GM19455 (cell line): Measurements from ENCODE around the gene ACTA1.
"Not testable (repeated sequence)": the region's sequence is repeated elsewhere in the genome, so short reads cannot be mapped to it uniquely, and the experiment has no call there.

Experiments
- ATAC-seq: cut with Tn5 transposase; IDR thresholded peaks from one replicate; pipeline ENCODE4 v1.9.1; 2021; ENCODE audit not compliant: unreplicated experiment

ACTA1 gene

DNA sequence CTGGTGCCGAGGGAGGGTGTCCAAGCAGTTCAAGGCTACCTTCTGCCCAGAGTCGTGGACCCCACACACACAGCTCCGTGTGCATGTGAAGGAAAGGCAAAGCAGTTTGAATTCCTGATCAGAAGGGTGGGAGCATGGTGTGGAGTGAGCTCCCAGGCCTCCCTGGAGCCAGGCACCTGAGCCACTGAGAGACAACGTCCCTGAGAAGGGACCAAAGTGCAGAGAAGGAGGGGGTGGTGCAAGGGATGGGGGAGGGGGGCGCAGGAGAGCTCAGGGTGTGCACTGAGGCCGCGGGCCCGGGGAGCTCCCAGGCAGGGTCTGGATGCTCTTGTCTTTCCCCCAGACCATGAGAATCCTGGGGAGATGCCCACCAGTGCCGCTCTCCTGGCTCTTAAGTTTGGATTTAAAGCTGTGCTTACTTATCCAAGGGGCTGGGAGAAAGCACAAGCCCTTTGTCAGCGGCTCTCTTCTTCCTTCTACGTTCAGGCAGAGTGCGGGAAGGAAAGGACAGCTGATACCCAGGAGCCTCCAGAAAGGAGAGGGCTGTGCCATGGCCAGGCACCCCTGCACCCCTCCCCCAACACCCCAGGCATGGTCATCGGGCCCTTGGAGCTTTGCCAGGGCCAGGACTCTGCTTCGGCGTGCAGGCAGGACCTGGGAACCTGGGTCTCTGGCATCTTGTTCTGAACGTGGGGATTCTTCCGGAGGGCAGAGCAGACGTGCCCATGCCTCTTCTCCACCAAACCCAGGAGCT, 24.1 kb downstream of the ACTA1 start:
- ATAC-seq: no peak

DNA sequence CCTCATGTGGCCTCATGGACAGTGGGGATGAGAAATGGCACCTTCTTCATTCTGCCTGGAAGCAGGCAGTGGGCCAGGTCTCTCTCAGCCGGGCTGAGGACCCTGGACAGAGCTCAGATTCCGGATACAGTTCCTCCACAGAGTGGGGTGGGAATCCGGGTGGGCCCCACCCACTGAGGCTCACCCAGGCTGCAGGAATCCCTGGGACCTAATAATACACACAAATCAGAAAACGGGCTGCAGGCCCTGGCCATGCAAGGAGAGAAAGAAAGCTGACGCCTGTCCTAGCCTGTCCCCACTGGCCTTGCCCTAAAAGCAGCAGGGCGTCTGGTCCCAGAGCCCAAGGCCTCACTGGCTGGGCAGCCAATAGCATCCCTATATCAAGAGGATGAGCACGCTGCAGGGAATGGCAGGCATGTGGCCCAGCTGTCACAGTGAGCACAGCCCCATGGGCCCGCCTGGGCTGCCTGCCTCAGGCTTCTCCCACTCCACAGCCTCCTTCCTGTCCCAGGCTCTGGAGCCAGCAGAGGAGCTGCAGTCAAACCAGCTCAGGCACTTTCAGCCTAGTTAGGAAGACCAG, 25.3 kb downstream of the ACTA1 start:
- ATAC-seq: no peak

DNA sequence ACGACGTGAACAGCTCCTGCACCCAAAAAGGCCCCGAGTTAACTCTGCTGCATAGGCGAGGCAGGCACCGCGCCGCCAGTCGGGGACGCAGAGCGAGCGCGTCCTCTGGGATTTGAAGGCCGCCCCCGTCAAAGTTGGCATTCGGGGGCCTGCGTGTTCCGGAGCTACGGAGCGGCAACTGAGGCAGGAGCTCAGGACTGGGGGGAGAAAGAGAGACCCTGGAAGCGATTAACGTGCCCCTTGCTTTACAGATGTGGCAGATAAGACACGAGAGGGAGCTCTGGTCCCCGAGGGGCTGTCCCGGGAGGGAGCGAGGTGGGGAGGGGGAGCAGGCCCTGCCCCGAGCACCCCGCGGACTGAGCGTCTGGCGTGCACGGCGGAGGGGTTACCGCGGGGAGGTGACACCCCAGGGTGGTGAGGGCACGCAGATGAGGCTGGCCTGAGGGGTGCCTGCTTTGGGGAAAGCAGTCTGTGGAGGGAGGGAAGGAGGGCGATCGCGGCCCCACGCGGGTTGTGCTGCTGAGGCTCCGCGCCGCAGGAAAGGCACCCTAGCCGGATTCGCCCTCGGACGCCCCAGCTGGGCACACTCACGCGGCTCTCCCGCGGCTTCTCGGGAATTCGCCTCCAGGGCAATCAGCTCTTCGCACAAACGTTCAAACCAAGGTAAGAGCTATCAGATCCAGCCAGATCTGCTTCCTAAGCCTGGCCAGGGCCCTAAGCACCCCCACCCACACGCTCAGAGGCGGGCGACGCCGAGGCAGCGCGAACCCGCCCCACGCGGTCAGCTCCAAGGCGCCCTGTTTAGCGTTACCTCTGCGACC, 26.5 kb downstream of the ACTA1 start:
- no peak for ATAC-seq

DNA sequence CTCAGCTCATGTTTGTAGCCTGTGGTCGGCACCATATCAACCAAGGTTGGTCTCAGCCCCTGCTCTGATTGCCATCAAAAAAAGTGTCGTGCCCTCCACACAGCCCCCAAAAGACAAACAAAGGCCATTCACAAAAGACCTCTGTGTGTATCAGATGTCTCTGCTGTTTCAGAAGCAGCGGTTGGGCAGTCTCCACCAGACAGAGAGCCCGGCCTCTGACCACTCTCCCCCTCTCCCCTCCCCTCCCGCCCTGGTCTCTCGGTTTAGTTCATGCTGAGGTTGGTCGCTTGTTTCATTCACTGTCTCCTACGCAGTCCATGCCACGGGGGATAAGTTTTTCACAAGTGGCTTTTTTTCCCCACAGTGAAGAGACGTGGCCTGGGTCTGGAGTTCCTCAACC, 27.1 kb downstream of the ACTA1 start:
- no peak for ATAC-seq

DNA sequence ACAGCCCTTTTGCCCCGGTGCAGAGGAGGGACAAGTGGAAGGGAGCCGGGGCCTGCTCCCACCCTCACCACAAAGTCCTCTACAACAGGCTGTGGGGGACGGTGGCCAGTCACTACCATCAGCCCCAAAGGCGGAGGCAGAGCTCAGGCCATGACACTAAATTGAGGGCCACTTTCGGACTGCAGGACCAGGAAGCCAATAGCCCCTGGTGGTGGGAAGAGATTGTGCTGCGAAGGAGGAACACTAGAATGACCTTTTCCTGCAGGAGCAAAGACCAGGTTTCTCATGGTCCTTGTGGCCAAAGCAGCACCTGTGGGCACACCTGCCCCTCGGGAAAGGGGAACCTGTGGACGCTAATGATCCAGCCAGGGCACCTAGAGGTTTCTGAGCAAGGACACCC, 30.3 kb downstream of the ACTA1 start:
- ATAC-seq: no peak

DNA sequence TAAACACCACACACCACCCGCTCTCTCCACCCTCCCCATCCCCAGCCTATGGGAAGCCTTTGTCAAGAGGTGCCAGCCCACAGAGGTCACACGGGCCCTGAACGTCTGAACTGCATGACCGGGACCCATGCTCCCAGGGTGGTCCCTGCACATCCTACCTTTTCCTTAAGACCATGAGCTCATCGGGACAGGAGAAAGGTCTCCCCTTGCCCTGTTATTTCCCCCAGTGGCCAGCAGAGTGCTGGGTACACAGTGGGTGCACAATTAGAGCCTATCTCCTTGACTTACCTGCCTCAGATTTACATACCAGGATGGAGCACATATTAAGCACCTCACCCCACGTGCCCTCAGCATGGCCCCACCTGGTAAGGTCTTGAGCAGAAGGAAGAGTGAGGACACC, 30.9 kb downstream of the ACTA1 start:
- no peak for ATAC-seq

DNA sequence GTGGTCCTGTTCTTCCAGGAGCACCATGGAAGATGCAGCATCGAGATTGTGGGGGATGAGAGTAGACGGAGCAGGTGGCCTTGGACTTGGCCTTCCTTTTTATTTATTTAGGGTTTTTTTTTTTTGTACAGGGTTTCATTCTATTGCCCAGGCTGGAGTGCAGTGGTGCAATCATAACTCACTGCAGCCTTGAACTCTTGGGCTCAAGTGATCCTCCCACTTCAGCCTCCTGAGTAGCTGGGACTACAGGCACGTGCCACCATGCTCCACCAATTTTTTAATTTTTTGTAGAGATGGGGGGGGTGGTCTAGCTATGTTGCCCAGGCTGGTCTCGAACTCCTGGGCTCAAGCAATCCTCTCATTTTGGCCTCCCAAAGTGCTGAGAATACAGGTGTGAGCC, 31.6 kb downstream of the ACTA1 start:
- ATAC-seq: not testable (repeated sequence)

DNA sequence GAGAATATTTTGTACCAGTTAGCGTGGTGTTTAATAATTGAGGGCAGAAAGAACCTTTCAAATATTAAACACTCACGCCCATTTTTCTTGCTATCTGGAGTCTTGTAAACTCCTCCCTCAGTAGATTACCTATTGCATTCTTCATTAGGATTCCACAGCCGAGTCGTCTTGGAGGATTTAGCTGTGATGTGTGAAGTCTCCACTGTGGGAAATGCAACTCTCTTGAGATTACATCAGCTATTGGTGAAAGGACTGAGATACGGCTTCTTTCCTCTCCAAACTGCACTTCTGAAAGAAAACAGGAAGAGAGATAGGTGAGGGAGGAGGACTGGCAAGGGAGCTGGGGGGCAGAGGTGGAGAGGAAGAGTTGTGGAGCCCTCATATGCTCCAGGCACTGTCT, 36.1 kb downstream of the ACTA1 start:
- no peak for ATAC-seq

DNA sequence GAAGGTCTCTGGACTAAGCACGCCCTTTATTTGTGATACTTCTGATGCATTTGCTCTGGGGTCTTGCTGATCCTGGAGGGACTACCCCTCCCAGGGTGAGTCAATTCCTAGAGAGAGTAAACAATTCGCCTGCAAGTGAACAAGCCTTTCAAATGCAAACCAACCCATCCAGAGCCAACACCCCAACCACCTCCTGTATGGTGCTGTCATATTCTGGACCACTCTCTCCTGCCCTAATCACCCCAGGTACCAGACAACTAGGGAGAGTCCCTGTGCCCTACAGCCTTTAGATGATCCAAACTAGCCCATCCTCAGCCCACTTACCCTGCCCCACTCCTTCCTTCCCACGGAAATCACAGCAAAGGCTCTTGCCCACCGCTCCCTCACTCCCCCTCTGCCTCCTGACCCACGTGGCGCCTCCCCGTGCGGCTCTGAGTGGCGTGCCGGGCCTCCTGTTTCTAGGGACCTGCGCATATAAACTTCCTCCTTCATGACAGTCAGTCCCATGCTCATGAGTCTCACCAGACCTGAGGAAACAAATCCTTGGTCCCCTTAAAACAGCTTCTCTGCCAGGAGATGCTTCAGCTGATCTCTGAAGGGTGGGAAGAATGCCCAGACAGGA, 37.2 kb downstream of the ACTA1 start:
- ATAC-seq: no peak

DNA sequence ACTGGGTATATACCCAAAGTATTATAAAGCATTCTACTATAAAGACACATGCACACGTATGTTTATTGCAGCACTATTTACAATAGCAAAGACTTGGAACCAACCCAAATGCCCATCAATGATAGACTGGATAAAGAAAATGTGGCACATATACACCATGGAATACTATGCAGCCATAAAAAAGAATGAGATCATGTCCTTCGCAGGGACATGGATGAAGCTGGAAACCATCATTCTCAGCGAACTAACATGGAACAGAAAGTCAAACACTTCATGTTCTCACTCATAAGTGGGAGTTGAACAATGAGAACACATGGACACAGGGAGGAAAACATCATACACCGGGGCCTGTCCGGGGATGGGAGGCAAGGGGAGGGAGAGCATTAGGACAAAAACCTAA, 39.4 kb downstream of the ACTA1 start:
- not testable (repeated sequence) for ATAC-seq

DNA sequence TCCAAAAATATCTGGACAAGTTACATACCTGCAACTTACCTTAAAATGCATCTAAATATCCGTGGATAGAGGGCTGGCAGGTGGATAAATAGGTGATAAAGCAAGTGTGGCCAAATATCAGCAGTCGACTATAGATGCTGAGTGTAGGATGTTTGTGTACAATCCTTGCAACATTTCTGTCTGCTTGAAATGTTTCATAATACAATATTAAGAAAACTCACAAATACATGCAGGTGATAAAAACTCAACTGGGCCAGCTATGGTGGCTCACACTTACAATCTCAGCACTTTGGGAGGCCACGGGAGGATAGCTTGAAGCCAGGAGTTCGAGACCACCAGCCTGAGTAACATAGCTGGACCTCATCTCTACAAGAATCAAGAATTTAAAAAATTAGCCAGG, 41.0 kb downstream of the ACTA1 start:
- ATAC-seq: no peak

DNA sequence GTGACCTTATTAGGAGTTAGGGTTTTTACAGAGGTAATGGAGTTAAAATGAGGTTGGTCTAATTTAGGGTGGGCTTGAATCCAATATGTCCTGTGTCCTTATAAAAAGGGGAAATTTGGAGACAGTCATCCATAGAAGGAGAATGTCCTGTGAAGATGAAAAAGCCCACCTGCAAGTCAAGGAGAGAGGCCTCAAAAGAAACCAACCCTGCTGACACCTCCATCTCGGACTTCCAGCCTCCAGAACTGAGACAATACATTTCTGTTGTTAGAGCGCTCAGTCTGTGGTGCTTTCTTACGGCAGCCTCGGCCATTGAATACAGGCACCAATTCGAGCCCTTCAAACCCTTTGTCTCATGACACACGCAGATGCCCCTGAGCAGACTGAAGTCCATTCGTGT, 43.8 kb downstream of the ACTA1 start:
- no peak for ATAC-seq

DNA sequence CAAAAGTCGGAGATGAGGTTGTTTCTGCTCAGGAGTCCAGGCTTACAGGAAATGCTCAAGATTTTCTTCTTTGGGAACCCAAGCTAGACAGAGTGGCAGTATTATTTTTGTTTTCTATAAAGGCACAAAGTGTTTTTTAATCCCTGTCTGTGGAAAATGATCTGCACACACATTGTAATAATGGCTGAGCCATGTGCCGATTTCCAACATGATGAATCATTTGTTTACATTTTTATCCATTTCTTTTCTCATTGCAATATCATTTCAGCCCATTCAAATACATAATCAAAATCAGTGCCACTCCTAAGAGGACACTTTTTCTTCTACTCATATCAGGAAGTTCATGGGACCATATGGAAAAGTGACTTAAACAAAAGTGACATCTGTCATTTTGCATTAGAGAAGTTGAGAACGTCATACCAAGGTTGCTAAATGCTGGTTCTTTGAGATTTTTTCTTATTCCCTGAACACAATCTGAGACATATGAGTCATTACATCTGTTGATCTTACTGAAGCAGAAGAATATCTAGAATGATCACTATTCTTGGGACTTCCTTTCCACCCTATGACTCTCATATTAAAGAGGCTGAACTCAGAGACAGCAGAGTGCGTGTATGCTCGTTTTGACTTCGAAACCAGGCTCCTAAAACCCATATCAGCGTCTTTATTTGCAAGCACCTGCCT, 44.9 kb downstream of the ACTA1 start:
- ATAC-seq: no peak

DNA sequence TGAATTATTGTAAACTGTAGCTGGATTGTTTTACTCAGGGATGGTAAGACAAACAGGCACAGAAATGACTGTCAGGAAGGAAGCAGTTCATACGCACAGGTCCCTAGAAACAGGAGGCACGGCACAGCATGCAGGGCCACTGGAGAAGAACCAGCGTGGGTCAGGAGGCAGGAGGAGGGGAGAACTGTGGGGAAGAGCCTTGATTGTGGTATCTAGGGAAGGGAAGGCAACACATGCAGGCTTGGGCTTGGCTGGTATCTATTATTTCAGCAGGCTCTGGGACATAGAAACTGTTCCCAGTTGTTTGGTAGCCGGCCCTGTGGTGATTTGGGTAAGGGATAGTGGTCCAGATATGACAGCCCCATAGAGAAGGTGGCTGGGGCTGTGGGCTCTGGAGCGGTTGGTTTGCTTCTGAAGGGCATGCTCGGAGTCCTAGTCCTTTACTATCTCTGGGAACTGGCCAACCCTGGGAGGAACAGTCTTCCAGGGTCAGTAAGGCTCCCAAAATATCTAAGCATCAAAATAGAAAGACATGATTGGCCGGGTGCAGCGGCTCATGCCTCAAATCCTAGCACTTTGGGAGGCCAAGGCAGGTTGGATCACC, 47.9 kb downstream of the ACTA1 start:
- ATAC-seq: no peak

DNA sequence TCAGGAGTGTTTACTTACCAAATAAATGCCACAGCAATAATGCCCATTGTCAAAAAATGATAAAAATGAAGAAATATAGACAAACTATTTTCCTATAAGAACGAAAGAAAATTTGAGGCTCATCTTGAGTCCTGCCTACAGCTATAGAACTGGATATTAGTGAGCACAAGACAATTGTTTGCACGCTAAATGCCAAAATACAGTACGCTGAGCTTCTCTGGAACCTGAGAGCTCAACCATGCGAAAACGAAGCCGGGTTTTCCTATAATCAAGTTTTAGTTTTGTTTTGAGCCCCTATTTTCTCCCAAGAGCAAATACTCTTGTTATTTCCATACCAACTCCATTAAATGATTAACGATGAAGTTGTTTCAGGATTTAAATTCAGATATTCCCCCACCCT, 49.1 kb downstream of the ACTA1 start:
- no peak for ATAC-seq

DNA sequence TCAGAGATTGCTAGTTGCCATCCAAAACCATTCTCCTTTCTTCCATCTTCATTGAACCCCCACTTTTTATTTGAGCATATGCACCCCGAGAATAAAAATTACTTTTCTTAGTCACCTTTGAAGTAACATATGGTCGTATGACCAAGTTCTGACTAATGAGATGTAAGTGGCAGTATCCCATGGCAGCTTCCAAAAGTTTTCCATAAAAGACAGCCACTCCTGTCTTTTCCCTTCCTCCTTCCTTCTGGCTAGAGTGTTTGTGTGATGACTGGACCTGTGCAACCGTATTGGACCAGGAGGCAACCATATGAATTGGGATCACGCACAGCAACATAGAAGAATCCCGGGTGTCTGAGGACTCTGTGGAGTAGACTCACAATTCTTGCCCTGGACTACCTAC, 49.9 kb downstream of the ACTA1 start:
- ATAC-seq: no peak

DNA sequence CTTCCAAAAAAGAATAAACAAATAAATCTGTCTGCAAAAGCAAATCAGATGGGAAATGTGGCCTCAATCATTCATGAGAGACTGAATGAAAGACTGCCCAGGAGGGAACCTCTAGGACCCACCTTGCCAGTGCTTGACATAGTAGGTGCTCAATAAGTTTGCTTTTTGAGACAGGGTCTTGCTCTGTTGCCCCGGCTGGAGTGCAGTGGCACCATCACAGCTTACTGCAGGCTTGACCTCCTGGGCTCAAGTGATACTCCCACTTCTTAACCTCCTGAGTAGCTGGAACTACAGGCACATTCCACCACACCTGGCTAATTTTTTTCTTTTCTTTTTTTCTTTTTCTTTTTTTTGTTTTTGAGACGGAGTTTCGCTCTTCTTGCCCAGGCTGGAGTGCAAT, 50.7 kb downstream of the ACTA1 start:
- ATAC-seq: no peak
